Measurements from ENCODE around the gene MOGAT2. TPM values are rescaled to one million over a fixed set of nuclear protein-coding genes. Genes with fewer than 3 reads are reported as not detected.
A peak's percentile ranks its signal among the peaks of the same experiment; 100 is the strongest.

MOGAT2 gene
- total and polyA plus RNA-seq, 2 of the 13 experiments (the other 11 are each of a cell fraction or from before 2014, with no cell fraction given) = 27.2 to 27.8 TPM

- no peak for TF ChIP-seq ZNF318 (CRISPR knock-in tag; IDR thresholded peaks at IDR 0.05)
- TF ChIP-seq SMYD3 (CRISPR knock-in tag; IDR thresholded peaks at IDR 0.05) = no peak
- TF ChIP-seq SKIL (CRISPR knock-in tag; IDR thresholded peaks at IDR 0.05; ENCODE audit: borderline replicate concordance) = no peak
- TF ChIP-seq ATF6 (CRISPR knock-in tag; conservative IDR thresholded peaks at IDR 0.05) = no peak
- TF ChIP-seq TBX2 (CRISPR knock-in tag; IDR thresholded peaks at IDR 0.05; ENCODE audit: borderline replicate concordance) = 0 out of 2 replicates have a peak, but pooled peaks have one; percentile 27
- TF ChIP-seq NFE2L2 (IDR thresholded peaks at IDR 0.05; ENCODE audit: low read length) = no peak
- TF ChIP-seq DZIP1 (CRISPR knock-in tag; IDR thresholded peaks at IDR 0.05) = no peak
- TF ChIP-seq SATB2 (CRISPR knock-in tag; IDR thresholded peaks at IDR 0.05) = no peak
- no peak for TF ChIP-seq HMGA1 (CRISPR knock-in tag; conservative IDR thresholded peaks at IDR 0.05)
- TF ChIP-seq, protein P1, sequence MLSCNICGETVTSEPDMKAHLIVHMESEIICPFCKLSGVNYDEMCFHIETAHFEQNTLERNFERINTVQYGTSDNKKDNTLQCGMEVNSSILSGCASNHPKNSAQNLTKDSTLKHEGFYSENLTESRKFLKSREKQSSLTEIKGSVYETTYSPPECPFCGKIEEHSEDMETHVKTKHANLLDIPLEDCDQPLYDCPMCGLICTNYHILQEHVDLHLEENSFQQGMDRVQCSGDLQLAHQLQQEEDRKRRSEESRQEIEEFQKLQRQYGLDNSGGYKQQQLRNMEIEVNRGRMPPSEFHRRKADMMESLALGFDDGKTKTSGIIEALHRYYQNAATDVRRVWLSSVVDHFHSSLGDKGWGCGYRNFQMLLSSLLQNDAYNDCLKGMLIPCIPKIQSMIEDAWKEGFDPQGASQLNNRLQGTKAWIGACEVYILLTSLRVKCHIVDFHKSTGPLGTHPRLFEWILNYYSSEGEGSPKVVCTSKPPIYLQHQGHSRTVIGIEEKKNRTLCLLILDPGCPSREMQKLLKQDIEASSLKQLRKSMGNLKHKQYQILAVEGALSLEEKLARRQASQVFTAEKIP (CRISPR knock-in tag; IDR thresholded peaks at IDR 0.05; ENCODE audit: borderline replicate concordance) = no peak
- no peak for TF ChIP-seq CAMTA2 (CRISPR knock-in tag; IDR thresholded peaks at IDR 0.05; ENCODE audit: borderline replicate concordance)
These were observed 11.3 kb upstream of the MOGAT2 start (continued) for GRCh38 chr11:75706260-75706729.
